GM10266 (cell line): Measurements from ENCODE around the gene TMPRSS5.

ENCODE experiments used
- DNase-seq: peaks from one replicate; pipeline ENCODE4 v3.0.0; 2012; ENCODE audit errors: extremely low spot score
- TF ChIP-seq, protein P1 (sequence below): IDR thresholded peaks from 2 replicates; pipeline ENCODE4 v1.5.1; 2012; ENCODE audit warnings: mild to moderate bottlenecking, low read depth; ENCODE audit not compliant: control insufficient read depth, insufficient read depth; ENCODE audit errors: missing control alignments

TMPRSS5 gene

DNA sequence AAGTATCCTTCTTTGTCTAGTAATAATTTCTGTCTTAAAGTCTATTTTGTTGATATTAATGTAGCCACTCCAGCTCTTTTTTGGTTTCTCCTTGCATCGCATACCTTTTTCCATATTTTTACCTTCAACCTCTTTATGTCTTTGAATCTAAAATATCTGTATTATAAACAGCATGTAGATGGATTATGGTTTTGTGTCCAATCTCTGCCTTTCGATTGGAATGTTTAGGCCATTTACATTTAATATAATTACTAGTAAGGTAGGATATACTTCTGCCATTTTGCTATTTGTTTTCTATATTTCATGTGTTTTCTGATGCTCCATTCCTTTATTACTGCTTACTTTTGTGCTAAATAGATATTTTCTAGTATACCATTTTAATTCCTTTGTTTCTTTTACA, 39.5 kb downstream of the TMPRSS5 start:
- TF ChIP-seq, protein P1, sequence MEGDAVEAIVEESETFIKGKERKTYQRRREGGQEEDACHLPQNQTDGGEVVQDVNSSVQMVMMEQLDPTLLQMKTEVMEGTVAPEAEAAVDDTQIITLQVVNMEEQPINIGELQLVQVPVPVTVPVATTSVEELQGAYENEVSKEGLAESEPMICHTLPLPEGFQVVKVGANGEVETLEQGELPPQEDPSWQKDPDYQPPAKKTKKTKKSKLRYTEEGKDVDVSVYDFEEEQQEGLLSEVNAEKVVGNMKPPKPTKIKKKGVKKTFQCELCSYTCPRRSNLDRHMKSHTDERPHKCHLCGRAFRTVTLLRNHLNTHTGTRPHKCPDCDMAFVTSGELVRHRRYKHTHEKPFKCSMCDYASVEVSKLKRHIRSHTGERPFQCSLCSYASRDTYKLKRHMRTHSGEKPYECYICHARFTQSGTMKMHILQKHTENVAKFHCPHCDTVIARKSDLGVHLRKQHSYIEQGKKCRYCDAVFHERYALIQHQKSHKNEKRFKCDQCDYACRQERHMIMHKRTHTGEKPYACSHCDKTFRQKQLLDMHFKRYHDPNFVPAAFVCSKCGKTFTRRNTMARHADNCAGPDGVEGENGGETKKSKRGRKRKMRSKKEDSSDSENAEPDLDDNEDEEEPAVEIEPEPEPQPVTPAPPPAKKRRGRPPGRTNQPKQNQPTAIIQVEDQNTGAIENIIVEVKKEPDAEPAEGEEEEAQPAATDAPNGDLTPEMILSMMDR: no peak
- DNase-seq: no peak

DNA sequence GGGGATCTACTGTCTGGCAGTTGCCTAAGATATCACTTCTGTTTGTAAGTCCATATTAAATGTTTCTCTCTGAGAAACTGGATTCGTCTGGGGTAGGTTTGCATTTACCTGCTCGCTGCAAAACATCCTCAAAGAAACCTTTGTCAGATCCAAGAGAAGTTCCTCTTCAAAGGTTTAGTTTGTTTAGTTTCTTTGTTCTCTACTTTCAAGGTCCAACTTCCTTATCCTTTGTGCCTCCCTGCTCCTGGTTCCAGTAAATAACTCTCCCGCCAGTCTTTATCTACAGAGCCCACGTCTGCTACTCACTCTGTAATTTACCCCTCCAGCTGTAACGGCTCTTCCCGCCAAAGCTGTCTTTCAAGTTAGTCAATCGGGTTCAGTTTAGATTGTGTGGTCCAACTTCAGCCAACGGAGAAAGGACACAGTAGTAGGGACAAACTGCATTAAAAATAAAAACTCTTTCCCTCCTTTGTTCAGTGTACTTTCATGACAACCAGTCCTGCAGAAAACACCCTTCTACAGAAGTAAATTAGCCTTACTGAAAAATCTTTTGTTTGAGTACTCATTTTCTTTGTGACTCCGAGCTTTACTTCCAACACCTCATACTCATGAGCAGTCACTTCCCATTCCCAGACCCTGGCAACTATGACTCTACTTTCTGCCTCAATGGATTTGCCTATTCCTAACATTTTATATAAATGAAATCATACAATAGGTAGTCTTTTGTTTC, 41.0 kb downstream of the TMPRSS5 start:
- TF ChIP-seq, protein P1: no peak
- DNase-seq: no peak

GRCh38 chr11:113664069-113664980, 41.8 kb downstream of the TMPRSS5 start:
- DNase-seq: no peak
- TF ChIP-seq, protein P1: no peak

DNA sequence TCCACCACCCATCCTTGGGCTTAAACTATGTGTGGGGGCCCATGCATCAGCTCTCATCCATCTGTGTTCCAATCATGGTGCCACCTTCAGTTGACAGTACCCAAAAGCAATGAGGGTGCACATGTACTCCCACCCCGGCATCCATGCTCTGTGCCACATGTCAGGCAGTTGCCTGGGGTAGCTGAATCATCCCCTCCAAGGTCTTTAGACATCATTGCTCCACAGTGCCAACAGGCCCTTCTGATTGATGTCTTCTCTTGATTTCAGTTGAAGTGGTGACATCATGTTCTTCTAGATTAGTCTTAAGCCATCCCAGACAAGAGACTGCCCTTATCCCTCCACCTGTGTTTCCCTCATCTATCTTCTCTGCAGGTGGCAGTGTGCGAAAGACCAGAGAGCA, 42.5 kb downstream of the TMPRSS5 start:
- no peak for DNase-seq

DNA sequence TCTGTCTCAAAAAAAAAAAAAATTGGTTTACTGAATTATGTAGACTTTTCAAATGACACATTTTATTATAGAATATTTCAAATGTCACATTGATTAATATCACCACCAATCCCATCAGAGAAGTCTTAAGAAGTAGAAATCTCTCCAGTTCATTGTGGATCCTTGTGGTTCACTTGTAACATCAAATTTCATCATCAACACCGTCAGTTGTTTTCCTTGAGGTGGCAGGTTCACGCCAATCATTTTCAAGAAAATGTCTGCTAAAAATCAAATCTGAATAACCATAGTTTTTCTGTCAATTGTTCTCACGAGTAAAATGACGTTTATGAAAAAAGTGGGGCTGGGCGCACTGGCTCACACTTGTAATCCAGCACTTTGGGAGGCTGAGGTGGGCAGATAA, 50.3 kb downstream of the TMPRSS5 start:
- no peak for DNase-seq
- TF ChIP-seq, protein P1: no peak

More for the DNA sequence above, 42.5 kb downstream of the TMPRSS5 start:
- TF ChIP-seq, protein P1: no peak

DNA sequence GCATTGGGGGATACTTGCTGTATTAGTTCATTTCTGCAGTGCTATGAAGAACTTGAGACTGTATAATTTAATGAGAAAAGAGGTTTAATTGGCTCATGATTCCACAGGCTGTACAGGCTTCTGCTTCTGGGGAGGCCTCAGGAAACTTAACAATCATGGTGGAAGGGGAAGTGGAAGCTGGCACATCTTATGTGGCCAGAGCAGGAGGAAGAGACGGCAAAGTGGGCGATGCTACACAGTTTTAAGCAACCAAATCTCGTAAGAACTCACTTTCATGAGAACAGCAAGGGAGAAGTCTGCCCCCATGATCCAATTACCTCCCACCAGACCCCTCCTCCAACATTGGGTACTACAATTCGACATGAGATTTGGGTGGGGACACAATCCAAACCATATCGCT, 55.1 kb downstream of the TMPRSS5 start:
- TF ChIP-seq, protein P1: no peak
- no peak for DNase-seq

- TF ChIP-seq, protein P1: no peak
- DNase-seq: no peak
Observed at GRCh38 chr11:113649311-113649710, 56.8 kb downstream of the TMPRSS5 start.
